Right lobe of liver (tissue), 6 donors: ENCODE measurements around the gene UBASH3B. TPM values are rescaled to one million over a fixed set of nuclear protein-coding genes. Genes with fewer than 3 reads are reported as not detected.

ENCODE experiments used
- ATAC-seq, 4 donors: fragments of 200-7000 bp; cut with Tn5 transposase; one replicate each; pipeline ENCODE4 v1.9.1; 2020; ENCODE audit warnings: mild to moderate bottlenecking in 4 of 4, moderate library complexity in 4 of 4
- DNase-seq, 3 donors: peaks; one replicate each; pipeline ENCODE4 v3.0.0-alpha.2; 2020
- H3K27ac ChIP-seq, 3 donors: fragments of 200-600 bp; one replicate each; pipeline ENCODE4 v1.8.0; 2022
- H3K27me3 ChIP-seq, 2 donors: fragments of 200-600 bp; one replicate each; pipeline ENCODE4 v1.8.0; 2022
- H3K36me3 ChIP-seq, 4 donors: fragments of 200-600 bp; sonication (generic) in 1 of 4; one replicate each; pipeline versions ENCODE4 v1.5.1 to v1.8.0; 2017 to 2022; ENCODE audit warnings: control low read depth in 1 of 4
- H3K4me1 ChIP-seq, 4 donors: fragments of 200-600 bp; sonication (generic) in 1 of 4; one replicate each; pipeline versions ENCODE4 v1.5.1 to v1.8.0; 2017 to 2022; ENCODE audit warnings: control low read depth in 1 of 4
- H3K4me3 ChIP-seq, 3 donors: fragments of 200-600 bp; one replicate each; pipeline ENCODE4 v1.8.0; 2022
- H3K9me3 ChIP-seq, 4 donors: fragments of 200-600 bp; sonication (generic) in 1 of 4; one replicate each; pipeline versions ENCODE4 v1.5.1 to v1.8.0; 2017 to 2022; ENCODE audit warnings: control low read depth in 1 of 4
- POLR2A ChIP-seq: fragments of 450-650 bp; IDR thresholded peaks from one replicate; pipeline ENCODE4 v1.6.1; 2017; ENCODE audit warnings: antibody characterized with exemption, mild to moderate bottlenecking
- WGBS: methylation state at CpG from one replicate; pipeline ENCODE4 v1.1.6; 2018; ENCODE audit warnings: low coverage, low lambda C conversion rate; ENCODE audit not compliant: insufficient coverage; ENCODE audit errors: missing lambda C conversion rate; 5-methylcytosine and 5-hydroxymethylcytosine counted together
- intact Hi-C, 2 donors: fragments of 100-400 bp; cut with DNase I; formaldehyde crosslinking; loops; one replicate each; pipeline versions ENCODE4 v1.11.2 to v1.14.1; 2022
- total RNA-seq, 6 experiments: library from RNA; depleted of rRNA in 2 of 6; stranded (reverse); fragments of >200 nt in 2 of 6; fragmentation: NEBNext Ultra II Directional in 3 of 6; extraction: Animal tissue kit (Norgen Biotek cat#: 25700) in 3 of 6; gene quantifications; one replicate each; pipeline versions ENCODE4 v1.1.0 to v1.2.4, GENCODE V29; 2016 to 2023
- TF ChIP-seq, protein P1 (sequence below), 4 donors: fragments of 200-600 bp in 3 of 4; fragments of 450-650 bp in 1 of 4; IDR thresholded peaks; one replicate each; pipeline versions ENCODE4 v1.5.1 to v1.8.0; 2016 to 2022; ENCODE audit warnings: antibody characterized with exemption in 4 of 4, mild to moderate bottlenecking in 2 of 4
- donor health status: DM: no; HTN: yes; CAD: no.
- donor health status: DM: no; HTN: no; CAD: no.
- donor health status: DM: no; HTN: no; CAD: no.
- donor health status: DM: no; HTN: yes; CAD: no.
- donor health status: DM: no; HTN: yes; CAD: no.

The UBASH3B gene
- total RNA-seq, 6 experiments from 2014 or later, result 1.7 to 10.5 (median 2.4) TPM

DNA sequence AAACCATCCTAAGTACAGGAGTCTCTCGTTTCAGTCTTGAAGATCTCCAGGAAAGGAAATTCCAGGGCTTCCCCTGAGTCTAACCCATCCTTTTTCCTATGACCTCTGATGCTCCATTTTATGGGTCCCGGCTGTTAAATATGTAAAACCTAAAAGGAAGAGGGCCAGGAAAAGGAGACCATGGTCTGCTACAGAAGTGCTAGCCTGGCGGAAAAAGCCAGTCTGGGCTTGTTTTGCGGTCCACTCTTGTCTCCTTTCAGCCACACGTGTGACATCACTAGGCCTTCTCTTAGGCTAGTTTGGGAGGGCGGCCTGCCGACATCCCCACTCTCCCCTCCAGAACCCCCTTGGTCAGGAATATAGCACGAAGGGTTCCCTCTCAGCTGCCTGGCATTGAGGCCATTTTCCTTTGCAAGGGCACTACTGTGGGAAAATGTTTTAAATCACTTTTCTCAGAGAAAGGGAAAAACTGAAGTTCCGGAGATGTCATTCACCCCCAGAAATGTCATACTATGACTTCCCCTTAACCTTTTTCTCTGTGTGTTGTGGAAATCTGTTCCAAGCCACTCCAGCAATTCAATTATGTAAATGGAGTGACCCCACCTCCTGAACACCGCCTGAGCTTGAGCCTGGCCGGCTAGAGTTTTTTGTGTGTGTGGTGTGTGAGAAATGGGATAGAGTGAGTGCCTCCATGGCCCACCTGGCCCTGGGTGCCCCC, 86.9 kb downstream of the UBASH3B start:
- TF ChIP-seq, protein P1, sequence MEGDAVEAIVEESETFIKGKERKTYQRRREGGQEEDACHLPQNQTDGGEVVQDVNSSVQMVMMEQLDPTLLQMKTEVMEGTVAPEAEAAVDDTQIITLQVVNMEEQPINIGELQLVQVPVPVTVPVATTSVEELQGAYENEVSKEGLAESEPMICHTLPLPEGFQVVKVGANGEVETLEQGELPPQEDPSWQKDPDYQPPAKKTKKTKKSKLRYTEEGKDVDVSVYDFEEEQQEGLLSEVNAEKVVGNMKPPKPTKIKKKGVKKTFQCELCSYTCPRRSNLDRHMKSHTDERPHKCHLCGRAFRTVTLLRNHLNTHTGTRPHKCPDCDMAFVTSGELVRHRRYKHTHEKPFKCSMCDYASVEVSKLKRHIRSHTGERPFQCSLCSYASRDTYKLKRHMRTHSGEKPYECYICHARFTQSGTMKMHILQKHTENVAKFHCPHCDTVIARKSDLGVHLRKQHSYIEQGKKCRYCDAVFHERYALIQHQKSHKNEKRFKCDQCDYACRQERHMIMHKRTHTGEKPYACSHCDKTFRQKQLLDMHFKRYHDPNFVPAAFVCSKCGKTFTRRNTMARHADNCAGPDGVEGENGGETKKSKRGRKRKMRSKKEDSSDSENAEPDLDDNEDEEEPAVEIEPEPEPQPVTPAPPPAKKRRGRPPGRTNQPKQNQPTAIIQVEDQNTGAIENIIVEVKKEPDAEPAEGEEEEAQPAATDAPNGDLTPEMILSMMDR (IDR thresholded peaks at IDR 0.05), result no peak
- TF ChIP-seq POLR2A, result no peak
- ATAC-seq (peak; percentile 3 to 35 (median 26)), DNase-seq (no peak)
- no peaks in the 10 kb centered on the region for H3K9me3 ChIP-seq
- intact Hi-C loops, result no loop called here
- peak overlapping the region; percentile 1 to 49 (median 40) for H3K27ac ChIP-seq
- no peaks in the 10 kb centered on the region for H3K27me3 ChIP-seq
- H3K4me3 ChIP-seq, result no peak overlapping the region
- H3K36me3 ChIP-seq, result no peaks in the 10 kb centered on the region
- peaks cover 0 to 5% (median 0%) of the 10 kb centered on the region in 4 donors for H3K4me1 ChIP-seq
- 54% methylated on average over 11 of the region's 11 CpGs for WGBS

DNA sequence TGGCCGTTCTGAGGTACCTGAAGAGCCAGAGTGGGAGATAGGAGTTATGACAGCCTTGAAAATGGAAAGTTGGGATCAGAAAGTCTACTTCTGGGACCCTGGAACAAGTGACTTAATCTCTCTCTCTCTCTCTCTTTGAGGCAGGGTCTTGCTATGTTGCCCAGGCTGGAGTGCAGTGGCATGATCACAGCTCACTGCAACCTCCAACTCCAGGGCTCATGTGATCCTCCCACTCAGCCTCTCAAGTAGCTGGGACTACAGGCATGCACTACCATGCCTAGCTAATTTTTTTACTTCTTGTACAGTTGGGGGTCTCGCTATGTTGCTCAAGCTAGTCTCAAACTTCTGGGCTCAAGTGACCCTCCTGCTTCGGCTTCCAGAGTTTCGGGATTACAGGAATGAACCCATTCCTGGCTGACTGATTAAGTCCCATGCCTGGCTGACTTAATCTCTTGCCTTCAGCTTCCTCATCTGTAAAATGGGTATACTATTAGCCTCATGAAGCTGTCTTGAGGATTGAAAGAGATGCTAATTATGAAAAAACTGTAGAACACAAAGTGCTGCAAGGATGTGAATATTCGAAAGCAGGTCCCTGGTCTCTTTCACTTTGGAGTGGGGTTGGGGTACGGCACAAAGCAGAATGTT, 87.7 kb downstream of the UBASH3B start:
- DNase-seq (no peak), ATAC-seq (no peak)
- TF ChIP-seq POLR2A, result no peak
- TF ChIP-seq, protein P1 (IDR thresholded peaks at IDR 0.05), result no peak
- no peak overlapping the region for H3K4me3 ChIP-seq
- peaks cover 0 to 5% (median 0%) of the 10 kb centered on the region in 4 donors for H3K4me1 ChIP-seq
- peak overlapping the region; percentile 1 to 49 (median 40) for H3K27ac ChIP-seq
- H3K9me3 ChIP-seq, result no peaks in the 10 kb centered on the region
- WGBS, result 70% methylated on average over 6 of the region's 6 CpGs
- intact Hi-C loops, result no loop called here
- no peaks in the 10 kb centered on the region for H3K36me3 ChIP-seq
- H3K27me3 ChIP-seq, result no peaks in the 10 kb centered on the region

DNA sequence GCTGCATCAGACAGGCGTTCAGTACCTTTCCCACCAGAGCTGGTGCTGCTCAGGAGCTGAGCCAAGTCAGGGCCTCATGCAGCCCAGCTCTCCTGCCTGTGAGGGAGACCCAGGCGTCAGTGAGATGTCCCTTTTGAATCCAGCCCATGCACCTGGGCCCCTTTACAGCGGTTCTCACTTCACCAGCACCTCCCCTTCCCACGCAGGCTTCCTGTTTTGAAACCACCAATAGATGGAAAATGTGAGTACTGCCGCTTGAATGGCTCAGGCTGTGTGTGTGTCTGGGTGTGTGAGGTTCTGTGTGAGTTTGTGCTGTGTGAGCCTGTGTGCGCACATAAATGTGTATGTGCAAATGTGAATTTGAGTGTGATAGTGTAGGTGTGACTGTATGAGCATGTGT, 88.4 kb downstream of the UBASH3B start:
- no peaks in the 10 kb centered on the region for H3K27me3 ChIP-seq
- ATAC-seq, result peak; percentile 16 to 37 (median 28)
- no peaks in the 10 kb centered on the region for H3K9me3 ChIP-seq
- H3K4me1 ChIP-seq, result peaks cover 0 to 5% (median 0%) of the 10 kb centered on the region in 4 donors
- no peak overlapping the region for H3K4me3 ChIP-seq
- no peaks in the 10 kb centered on the region for H3K36me3 ChIP-seq
- TF ChIP-seq, protein P1 (IDR thresholded peaks at IDR 0.05), result no peak
- TF ChIP-seq POLR2A, result peak; percentile 23
- WGBS, result 52% methylated on average over 2 of the region's 6 CpGs
- DNase-seq, result no peak
- intact Hi-C loops, result no loop called here
- H3K27ac ChIP-seq, result peak overlapping the region in 1 of 3 donors; percentile 49

DNA sequence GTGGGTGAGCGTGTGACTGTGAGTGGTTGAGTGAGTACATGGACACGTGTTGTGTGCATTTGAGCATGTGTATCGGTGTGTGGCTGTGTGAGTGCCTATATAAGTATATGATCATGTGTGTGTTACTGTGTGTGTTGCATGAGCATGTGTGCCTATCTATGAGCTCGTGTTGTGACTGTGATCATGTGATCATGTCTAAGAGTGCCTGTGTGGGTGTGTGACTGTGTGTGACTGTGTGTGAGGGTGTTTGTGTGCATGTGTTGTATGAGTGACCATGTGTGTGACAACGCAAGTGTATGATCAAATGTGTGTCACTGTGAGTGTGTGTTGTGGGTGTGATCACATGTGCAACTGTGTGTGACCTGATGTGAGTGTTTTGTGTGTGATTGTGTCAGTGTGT, 88.8 kb downstream of the UBASH3B start:
- Histone ChIP-seq H3K36me3 (no peaks in the 10 kb centered on the region), H3K4me1 (peaks cover 0 to 5% (median 0%) of the 10 kb centered on the region in 4 donors), H3K27ac (no peak overlapping the region), H3K9me3 (no peaks in the 10 kb centered on the region), H3K27me3 (no peaks in the 10 kb centered on the region), H3K4me3 (no peak overlapping the region)
- intact Hi-C loops, result no loop called here
- ATAC-seq, result no peak
- TF ChIP-seq, protein P1 (IDR thresholded peaks at IDR 0.05), result no peak
- DNase-seq, result no peak
- WGBS, result 66% methylated on average over 4 of the region's 5 CpGs
